Measurements from ENCODE around the gene TCAIM.

GRCh38 chr3:44398853-44399252 lies 60.3 kb downstream of the TCAIM start:
- TF ChIP-seq POLR2A (IDR thresholded peaks at IDR 0.05) (no peak), POLR2AphosphoS5 (IDR thresholded peaks at IDR 0.05) (no peak)

Data from breast epithelium (tissue), 3 donors.